Right lung (tissue), 5 donors: ENCODE data around the gene PLTP. TPM values are rescaled to one million over a fixed set of nuclear protein-coding genes. Genes with fewer than 3 reads are reported as not detected.

Experiments used
- DNase-seq, 2 donors: peaks; one replicate each; pipeline ENCODE4 v3.0.0-alpha.2; 2013
- polyA plus RNA-seq, 5 donors: library from polyadenylated mRNA; unstranded; fragments of 120-200 nt; gene quantifications; one replicate each; pipeline versions ENCODE4 v1.2.1 to v1.2.3, GENCODE V29; 2013; ENCODE audit warnings: inconsistent platforms in 1 of 5, low replicate concordance in 1 of 5; ENCODE audit not compliant: insufficient read length in 5 of 5, insufficient read depth in 1 of 5

Gene PLTP
- polyA plus RNA-seq, 5 donors, result 36.4 to 72.4 (median 44.1) TPM

DNA sequence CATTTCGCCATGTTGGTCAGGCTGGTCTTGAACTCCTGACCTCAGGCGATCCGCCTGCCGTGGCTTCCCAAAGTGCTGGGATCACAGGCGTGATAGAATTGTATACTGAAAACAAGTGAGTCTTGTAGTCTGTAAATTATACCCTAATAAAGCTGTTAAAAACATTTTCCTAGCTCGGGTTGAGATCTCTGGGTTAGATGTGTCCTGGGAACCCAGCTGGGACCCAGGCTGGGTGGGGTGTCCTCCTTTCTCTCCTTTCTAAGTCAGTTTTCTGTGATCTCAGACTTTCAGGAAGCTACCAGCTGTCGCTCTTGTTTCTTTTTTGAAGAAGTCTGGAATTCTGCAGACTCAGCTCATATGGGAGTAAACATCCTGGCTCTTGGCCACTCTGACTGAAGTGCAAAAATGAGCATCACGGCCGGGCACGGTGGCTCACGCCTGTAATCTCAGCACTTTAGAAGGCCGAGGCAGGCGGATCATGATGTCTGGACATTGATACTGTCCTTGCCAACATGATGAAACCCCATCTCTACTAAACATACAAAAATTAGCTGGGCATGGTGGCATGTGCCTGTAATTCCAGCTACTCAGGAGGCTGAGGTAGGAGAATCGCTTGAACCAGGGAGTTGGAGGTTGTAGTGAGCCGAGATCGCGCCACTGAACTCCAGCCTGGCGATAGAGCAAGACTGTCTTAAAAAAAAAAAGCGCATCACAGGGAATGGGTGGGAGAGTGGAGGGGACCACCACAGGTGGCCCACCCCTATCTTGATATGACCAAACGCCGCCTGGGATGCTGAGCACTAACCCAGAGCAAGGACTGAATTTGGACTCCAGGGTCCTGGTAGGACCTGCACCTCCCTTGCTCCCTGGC, 12.7 kb upstream of the PLTP start:
- DNase-seq, result peak; percentile 74 to 83

DNA sequence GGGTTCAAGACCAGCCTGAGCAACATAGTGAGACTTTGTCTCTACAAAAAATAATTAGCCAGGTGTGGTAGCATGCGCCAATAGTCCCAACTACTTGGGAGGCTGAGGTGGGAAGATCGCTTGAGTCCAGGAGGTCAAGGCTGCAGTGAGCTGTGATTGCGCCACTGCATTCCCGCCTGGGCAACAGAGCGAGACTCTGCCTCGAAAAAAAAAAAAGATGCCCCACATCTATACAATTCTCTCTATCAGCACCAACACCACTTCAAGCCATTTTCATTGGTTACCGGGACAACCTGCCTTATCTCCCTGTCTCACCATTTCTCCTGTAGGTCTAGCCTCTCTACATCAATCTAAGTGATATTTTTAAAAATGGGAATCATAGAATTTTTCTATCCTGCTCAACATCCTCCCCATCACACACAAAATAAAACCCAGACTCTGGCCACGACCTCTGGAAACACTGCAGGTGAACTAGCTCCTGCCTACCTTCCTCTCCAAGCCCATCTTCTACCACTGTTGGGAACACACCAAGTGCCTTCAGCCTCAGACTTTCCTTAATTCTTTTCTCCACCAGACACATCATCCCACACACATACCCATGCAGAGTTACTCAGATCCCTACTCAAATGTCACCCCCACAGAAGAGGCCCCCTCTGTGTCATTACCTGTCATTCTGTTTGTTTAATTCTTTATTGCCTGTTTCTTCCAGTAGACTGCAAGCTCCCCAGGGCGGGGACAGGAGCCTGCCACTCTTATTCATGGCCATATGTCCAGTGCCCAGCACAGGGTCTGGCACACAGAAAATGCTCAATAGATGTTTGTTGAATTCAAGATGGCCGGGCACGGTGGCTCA, 9.6 kb upstream of the PLTP start:
- no peak for DNase-seq

DNA sequence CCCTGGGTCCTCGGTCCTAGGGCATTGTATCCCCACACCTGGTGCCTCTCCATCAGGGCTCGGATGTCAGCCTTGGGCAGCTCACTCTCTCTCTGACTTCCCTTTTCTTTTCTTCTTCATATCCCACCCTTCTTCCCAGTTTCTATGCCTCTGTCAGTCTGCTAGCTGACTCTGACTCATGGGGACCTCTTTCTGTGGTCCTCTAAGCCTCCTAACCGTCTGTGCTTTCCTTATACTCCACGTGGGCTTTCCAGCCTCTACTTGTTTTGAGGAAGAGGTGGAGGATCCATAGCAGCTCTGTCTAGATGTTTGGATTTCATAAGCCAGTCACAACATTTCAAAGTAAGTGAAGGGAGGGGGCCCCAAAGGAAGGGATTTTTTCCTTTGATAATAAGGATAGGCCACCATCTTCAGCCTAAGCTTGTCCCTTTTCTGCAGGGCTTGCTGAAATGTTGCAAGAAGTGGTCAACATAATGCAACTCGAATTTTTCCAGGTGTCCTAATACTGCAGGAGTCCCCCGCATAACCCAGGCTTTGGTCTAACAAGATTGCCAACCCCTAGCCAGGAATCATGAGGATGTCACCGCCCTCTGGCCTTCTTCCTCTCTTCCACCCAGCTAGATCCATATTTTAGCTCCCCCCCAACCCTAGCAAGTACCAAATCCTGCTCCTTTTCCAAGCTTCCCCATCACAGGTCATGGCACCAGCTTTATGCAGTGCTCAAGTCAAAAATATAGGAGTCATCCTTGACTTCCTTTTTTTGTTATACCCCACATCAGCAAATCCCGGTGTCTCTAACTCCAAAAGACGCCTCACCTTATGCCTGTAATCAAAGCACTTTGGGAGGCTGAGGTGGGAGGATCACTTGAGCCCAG, 8.7 kb upstream of the PLTP start:
- DNase-seq, result no peak

DNA sequence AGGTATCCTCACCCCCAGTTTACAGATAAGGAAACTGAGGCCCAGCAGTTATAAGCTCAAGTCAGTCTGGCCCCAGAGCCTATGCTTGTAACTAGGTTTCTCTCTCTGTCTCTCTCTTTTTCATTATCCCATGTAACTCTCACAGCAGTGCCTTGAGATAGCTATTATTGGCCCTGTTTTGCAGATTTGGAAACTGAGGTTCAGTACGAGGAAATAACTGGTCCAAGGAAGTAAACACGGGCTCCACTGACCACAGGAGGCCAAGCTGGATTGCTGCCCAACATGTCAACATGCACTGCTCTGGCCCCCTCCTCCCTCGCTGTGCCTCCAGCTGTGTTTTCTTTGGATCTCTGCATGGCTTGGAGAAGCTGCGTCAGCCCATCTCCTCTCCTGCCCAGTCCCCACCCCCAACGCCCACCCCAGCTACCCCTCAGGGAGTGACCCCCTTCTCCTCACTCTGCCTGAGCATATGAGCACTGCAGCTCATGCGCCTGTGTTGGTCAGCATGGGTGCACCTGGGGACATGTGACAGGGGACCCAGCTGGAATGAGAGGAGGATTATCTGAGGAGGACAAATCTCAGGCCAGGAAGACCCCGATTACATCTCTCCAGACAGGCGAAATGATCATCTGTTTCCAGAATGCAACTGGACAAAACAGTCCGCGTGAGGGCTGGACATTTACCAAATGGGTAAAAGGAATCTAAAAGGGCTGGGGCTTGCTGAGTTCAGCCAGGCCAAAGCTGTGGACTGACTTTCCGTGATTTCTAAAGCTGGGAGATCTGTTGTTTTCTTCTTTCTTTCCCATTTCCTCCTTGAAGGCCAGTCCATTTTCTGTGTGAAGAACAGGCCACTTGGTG, 7.8 kb upstream of the PLTP start:
- peak; percentile 80 to 85 for DNase-seq

DNA sequence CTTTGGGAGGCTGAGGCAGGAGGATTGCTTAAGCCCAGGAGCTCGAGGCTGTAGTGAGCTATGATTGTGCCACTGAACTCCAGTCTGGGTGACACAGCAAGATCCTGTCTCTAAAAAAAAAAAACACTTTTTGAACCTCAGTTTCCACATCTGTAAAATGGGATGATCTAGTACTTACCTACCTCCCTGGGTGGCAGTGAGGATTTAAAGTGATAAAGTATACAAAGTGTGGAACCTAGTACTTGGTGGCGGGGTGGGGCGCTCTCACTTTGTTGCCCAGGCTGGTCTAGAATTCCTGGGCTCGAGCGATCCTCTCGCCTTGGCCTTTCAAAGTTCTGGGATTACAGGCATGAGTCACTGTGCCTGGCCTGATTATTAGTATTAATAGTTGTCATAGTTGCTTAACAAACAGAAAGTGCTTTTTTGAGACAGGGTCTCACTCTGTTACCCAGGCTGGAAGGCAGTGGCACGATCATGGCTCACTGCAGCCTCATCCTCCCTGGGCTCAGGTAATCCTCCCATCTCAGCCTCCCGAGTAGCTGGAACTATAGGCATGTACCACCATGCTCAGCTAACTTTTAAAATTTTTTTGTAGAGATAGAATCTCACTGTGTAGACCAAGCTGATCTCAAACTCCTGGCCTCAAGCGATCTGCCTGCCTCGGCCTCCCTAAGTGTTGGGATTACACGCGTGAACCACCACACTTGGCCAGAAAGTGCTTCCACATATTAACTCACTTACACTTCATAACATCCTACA, 7.0 kb upstream of the PLTP start:
- DNase-seq, result no peak

DNA sequence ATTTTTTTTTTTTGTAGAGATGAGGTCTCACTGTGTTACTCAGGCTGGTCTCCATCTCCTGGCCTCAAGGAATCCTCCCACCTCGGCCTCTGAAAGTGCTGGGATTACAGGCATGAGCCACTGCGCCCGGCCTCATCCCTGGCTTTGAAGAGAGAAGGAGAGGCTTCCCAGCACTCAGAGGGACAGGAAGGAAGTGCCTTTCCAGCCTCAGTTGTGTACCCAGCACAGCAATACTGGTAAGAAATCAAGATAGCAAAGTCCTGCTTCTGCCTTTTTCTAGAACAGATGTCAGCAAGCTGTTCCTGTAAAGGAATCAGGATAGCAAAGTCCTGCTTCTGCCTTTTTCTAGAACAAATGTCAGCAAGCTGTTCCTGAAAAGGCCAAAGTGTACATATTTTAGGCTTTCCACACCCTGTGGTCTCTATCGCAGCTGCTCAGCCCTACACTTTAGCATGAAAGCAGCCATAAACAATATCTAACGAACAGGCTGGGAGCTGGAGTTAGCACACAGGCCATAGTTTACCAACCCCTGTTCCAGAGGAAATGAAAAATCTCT, 6.3 kb upstream of the PLTP start:
- DNase-seq, result peak in 1 of 2 donors; percentile 33

DNA sequence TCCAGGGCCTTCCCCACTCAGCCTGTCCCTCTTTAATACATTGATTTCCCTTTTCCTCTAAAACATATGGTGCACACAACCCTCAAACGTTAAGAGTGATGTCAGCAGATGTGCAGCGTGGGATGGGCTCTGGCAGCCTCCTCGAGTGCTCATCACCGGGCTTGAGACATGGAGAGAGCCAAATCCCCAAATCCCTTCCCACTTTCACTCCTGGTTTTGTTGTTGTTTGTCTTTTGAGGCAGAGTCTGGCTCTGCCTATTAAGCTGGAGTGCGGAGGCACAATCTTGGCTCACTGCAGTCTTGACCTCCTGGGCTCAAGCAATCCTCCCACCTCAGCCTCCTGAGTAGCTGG, 5.8 kb upstream of the PLTP start:
- no peak for DNase-seq

DNA sequence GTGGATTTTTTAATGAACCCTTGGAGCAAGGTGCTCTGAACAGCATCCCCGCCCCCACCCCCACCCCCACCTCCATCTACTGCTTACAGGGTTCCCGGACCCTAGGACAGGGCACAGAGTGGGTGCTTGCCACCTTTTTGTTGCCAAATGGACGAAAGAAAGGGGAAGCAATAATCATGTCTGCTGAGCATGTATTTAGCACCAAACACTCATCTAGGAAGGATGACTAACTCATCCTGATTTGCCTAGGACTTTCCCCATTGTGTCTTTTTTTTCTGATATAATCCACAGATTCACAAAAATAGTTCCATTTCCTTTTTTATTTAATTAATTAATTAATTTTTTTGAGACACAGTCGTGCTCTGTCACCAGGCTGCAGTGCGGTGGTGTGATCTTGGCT, 1.2 kb upstream of the PLTP start:
- no peak for DNase-seq

DNA sequence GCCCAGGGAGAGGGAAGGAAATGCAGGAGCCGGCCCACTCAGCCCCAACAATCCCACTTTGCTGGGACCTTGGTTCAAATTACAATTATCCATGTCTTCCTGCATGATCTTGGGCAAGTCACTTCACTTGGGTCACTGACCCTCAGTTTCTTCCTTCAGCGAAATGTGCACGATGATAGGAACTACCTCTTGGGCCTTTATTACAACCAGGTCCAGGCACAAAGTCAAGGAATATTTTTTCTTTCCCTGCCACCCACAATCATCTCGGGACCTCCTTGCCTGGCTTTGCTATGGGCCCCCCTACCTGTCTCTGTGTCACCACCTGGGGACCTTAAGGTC, 358 bp upstream of the PLTP start:
- no peak for DNase-seq

DNA sequence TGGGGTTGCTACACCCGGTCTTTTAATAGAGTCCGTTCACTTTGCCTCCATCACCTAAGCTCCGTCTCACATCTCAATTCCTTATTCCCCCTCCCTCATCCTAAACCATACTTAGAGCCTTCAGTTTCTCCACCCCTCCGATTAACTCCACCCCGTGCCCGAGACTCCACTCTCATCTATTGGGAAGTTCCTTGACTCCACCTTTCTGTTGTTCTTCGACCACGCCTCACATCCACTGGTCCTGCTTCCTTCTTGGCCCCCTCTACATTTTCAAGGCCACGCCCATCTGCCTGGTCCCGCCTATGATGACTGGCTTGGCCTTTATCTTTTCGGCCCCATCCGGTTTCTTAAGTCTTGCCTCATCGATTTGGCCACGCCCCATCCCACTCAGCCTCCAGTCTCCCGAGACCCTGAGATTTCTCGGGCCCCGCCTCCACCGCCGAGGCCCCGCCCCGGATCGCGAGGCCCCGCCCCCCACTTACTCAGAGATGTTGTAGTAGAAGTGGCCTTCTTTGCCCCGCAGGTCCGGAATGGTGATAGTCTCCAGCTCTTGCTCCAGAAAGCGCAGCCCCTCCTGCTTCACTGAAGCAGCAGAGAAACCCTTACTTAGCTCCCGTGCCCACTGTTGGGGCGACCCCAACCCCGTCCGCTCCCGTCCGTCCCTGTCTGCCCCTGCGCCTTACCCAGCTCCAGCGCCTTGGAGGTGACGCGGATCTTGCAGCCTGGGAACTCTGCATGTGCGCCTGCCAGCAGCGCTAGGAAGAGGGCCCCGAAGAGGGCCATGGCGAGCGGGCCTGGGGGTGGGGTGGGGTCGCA, 1.1 kb downstream of the PLTP start:
- DNase-seq, result peak; percentile 90 to 93

DNA sequence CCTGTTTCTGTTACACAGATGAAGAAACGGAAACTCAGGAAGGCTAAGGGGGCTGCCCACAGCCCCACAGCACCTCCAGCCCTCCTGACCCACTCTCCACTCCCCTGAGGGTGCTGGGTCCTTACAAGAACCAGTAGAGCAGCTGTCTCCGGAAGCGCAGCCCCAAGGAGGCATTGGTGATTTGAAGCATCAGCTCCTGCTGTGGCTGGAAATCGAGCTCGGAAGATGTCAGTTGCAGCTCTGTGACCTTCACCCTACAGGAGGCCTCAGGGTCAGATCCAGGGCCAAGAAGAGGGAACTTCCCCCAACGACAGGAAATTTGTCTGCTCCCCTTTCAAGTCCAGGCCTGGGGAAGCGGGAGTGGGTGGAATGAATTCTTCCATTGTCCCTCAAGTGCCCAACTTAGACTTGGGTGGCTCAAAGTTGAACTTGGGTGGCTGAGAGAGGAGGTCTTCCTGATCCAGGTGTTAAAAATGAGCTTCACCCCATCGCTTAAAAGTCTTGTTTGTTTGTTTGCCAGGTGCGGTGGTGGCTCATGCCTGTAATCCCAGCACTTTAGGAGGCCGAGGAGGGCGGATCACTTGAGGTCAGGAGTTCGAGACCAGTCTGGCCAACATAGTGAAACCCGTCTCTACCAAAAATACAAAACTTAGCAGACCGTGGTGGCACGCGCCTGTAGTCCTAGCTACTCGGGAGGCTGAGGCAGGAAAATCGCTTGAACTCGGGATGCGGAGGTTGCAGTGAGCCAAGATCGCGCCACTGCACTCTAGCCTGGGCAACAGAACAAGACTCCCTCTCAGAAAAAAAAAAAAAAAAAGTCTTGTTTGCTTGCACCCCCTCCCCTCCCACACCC, 1.9 kb downstream of the PLTP start:
- DNase-seq, result no peak

DNA sequence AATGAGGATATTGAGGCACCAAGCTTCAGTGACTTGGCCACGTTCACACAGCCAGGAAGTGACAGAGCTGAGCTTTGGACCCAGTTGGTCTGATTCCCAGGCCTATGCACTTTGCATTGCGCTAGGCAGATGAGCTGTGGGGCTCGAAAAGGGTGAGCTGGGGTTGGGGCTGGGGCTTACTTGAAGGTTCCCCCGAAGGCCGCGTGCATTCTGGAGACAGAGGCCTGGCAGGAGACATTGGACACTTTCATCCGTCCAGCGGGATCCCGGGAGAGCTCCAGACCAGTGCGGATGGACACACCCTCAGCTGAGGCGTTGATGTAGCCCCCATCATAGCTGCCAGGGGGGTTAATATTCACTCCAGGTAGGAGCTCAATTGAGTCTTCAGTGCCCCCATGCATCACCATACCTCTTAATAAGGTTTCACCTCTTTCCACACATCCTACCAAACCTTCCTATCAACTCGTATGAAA, 2.6 kb downstream of the PLTP start:
- no peak for DNase-seq

DNA sequence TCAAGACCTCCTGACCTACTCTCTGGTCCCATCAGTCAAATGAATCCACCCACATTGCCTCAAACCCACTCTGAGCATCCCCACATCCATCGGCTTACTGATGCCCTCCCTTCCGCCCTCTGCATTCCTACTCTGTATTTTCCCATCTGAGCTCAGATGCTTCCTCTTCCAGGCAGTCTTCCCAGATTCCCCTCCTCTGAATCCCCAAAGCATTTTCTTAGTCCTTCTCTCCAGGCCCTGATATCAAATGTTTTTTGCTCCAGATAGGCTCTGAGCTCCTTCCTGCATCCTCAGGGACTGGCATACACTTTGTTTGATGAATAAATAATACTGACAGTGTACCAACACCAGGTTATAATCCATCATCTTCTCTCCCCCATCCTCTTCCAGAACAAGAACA, 3.9 kb downstream of the PLTP start:
- DNase-seq, result no peak

DNA sequence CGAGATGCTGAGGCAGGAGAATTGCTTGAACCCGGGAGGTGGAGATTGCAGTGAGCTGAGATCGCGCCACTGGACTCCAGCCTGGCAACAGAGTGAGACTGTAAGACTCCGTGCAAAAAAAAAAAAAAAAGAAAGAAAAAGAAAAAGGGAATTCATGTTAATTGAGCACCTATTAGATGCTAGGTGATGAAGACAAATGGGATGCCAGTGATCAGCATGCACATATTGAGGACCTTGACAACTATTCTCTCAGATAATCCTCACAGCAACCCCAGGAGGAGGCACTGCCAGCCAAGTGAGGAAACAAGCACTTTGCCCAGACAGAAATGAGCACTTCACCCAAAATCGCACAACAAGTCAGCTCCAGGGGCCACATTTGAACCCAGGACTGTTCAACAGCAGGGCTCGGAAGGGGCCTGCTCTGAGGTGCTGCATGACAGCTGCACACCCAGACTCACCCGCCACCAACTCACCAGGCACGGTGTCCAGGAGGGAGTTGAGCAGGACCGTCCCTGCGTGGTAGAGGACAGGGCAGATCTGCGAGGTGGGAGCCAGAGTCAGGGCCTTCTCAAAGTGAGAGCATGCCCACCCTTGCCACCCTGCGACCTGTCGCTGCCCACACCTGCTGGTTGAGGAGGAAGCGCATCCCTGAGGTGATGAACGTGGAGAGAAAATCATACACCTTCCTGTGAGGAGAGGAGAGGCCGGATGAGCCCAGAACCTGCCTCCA, 4.6 kb downstream of the PLTP start:
- DNase-seq, result no peak

DNA sequence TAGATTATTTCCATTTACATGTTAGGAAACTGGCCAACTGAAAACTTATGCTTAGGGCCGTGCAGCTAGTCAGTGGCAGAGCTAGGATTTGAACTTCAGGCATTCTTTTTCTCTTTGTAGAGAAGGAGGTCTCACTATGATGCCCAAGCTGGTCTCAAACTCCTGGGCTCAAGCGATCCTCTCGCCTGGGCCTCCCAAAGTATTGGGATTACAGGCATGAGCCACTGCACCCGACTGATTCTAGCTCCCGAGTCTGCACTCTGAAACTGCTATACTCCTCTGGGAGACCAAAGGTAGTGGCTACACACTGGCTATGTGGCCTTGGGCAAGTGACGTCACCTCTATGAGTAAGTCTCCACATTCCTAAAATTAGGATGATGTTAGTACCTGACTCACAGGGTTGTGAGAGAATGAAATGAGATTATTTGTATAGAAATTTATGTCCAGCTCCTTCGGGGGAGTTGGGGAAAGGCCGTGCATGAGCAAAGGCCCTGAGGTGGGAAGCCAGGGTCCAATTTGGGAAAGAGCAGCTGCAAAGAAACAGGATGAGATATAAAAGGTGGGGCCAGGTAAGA, 6.4 kb downstream of the PLTP start:
- no peak for DNase-seq

DNA sequence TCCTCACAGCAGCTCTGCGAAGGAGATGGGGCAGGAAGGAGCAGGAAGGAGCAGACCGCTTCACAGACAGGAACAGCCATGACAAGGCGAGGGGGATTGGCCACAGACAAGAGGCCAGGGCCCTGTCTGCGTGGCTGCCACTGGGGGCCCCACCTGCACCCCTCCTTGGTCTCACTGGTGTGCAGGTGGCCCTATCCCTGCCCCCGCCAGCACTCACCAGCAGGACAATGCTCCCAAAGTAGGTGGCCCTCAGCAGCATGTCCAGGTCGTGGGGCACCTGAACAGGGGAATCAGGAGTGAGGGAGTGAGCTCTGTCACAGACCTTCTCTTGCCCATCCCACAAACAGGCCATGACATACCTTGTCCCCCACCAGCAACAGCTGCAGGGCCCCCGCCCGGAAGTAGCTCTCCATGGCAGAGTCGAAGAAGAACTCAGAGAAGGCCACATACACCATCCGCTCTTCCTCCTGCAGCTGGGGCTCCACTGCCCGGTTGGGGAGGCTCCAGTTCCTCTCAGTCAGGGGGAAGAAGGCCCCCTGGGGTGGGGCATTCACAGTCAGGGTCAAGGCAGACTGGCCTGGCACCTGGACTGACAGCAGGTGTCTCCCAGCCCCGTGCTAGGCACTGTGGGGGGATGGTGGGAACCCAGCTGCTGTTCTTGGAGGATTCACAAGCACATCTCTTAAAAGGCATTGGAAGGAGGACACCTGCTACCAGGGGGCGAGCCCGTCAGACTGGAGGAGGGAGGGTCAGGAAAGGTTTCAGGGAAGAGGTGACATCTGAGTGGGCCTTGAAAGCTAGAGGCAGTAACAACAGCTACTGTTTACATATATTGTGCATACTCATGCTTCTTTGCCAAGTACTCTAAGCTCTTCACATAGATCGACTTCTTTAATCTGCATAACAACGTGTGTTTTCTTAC, 7.1 kb downstream of the PLTP start:
- DNase-seq, result no peak
